Astrocyte of the spinal cord (primary cell): ENCODE results near the gene MYB.
A peak's percentile ranks its signal among the peaks of the same experiment; 100 is the strongest.
"Not testable (repeated sequence)": the region's sequence is repeated elsewhere in the genome, so short reads cannot be mapped to it uniquely, and the experiment has no call there.

Experiments
- DNase-seq: peaks from one replicate; pipeline ENCODE4 v3.0.0; 2011; ENCODE audit warnings: low read depth, low spot score
- H3K4me3 ChIP-seq: 2 replicates; pipeline ENCODE4 v1.5.1; 2011; ENCODE audit warnings: low read depth, mild to moderate bottlenecking, low read length, moderate library complexity
- CTCF ChIP-seq: IDR thresholded peaks from 2 replicates; pipeline ENCODE4 v1.5.1; 2012; ENCODE audit warnings: low read depth, mild to moderate bottlenecking, low read length, inconsistent platforms
- in situ Hi-C: cut with HindIII; loops from 2 replicates; pipeline ENCODE4 v1.10.0; 2017; ENCODE audit warnings: low sequenced_read_pairs

MYB gene

DNA sequence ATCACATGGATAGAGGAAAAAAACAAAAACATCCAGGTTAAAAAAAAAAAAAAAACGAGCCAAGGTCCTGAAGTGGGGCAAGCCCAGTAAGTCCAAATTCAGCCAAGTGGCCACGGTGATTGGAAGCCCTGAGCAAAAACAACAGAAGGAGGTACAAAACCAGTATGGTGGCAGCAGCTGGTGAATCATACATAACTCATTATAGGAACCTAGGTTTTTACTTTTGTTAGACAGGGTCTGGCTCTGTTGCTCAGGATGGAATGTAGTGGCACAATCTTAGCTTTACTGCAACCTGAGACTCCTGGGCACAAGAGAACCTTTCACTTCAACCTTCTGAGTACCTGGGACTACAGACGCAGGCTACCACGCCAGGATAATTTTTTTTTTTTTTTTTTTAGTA is 22.7 kb upstream of the MYB start:
- in situ Hi-C loops = no loop called here
- no peak overlapping the region for H3K4me3 ChIP-seq
- DNase-seq = no peak
- TF ChIP-seq CTCF = no peak

GRCh38 chr6:135159531-135159930 is 21.6 kb upstream of the MYB start:
- H3K4me3 ChIP-seq = no peak overlapping the region
- no peak for DNase-seq
- in situ Hi-C loops = no loop called here
- no peak for TF ChIP-seq CTCF

- TF ChIP-seq CTCF = no peak
Observed at GRCh38 chr6:135161411-135162395, 19.4 kb upstream of the MYB start.

GRCh38 chr6:135162678-135163439 is 18.2 kb upstream of the MYB start:
- peak; percentile 32 for DNase-seq
- TF ChIP-seq CTCF = peak; percentile 89
- in situ Hi-C loops = no loop called here
- no peak overlapping the region for H3K4me3 ChIP-seq

More at GRCh38 chr6:135161411-135162395, 19.4 kb upstream of the MYB start:
- H3K4me3 ChIP-seq = no peak overlapping the region
- in situ Hi-C loops = no loop called here
- DNase-seq = no peak

DNA sequence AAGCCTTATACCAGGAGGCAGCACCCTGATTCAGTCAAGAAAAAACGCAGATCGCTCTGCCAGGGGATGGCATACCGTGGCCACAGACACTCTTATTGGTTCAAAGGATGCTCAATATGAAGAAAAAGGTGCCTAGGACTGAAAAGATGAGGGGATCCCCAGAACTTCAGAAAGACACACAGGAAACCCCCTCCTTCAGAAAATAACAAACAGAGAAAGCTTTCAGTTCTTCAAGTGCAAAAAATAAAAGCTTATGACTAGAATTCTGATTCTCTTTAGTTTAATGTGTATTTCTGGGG is 17.7 kb upstream of the MYB start:
- in situ Hi-C loops = no loop called here
- DNase-seq = no peak
- no peak overlapping the region for H3K4me3 ChIP-seq
- no peak for TF ChIP-seq CTCF

GRCh38 chr6:135164387-135164786 is 16.7 kb upstream of the MYB start:
- in situ Hi-C loops, H3K4me3 ChIP-seq, DNase-seq: not testable (repeated sequence)

DNA sequence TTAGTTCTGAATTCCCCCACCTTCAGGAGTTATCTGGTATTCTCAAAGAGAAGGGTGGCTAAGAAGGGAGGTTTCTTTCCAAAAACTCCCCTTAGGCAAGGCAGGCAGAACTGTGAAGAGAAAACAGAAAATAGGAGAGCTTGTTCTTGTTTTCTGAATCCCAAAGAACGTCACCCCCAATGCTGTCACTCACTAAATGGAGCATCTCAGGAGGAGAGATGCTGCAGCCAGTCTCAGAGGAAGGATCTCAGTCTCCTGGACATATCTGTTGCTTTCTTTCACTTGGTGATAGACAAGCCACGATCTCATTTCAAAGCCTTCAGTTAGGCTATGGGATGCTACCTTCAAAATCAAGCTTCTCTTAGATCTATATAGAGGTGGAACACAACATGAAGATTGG is 16.1 kb upstream of the MYB start:
- in situ Hi-C loops = no loop called here
- DNase-seq = no peak
- TF ChIP-seq CTCF = no peak

More for the DNA sequence above, 16.1 kb upstream of the MYB start:
- no peak overlapping the region for H3K4me3 ChIP-seq
